Measurements from ENCODE around the gene OAT. TPM values are rescaled to one million over a fixed set of nuclear protein-coding genes. Genes with fewer than 3 reads are reported as not detected.

OAT gene
- total and polyA plus RNA-seq, 2 of the 4 experiments (the other 2 are of a cell fraction) = 110 to 152 TPM

GRCh38 chr10:124460144-124460543, 41.4 kb upstream of the OAT start:
- dilution Hi-C loops (cut with HindIII; ENCODE audit: low sequenced_read_pairs, unreplicated experiment) = no loop called here
- Histone ChIP-seq H4K5ac (ENCODE audit: low read depth, low read length) (no peak overlapping the region), H3K36me3 (ENCODE audit: control insufficient read depth, insufficient read depth, low read length) (no peaks in the 10 kb centered on the region), H3K27me3 (ENCODE audit: control insufficient read depth, insufficient read depth, low read length) (peaks cover 16% of the 10 kb centered on the region), H4K20me1 (ENCODE audit: insufficient read depth, low read length) (no peaks in the 10 kb centered on the region), H3K9ac (ENCODE audit: low read depth, low read length) (no peak overlapping the region), H2BK120ac (ENCODE audit: low read depth, low read length) (no peak overlapping the region), H2AK9ac (replicated peaks; ENCODE audit: low read depth, low read length, poor library complexity) (no peak overlapping the region), H3K4me2 (ENCODE audit: low read depth, low read length) (no peak overlapping the region), H3K4me3 (ENCODE audit: insufficient read depth, low read depth, low read length) (no peak overlapping the region), H2BK15ac (ENCODE audit: low read depth, low read length) (no peak overlapping the region), H3K27ac (ENCODE audit: insufficient read depth, low read length) (no peak overlapping the region), H4K91ac (ENCODE audit: insufficient read depth, low read depth, low read length) (no peak overlapping the region), H3K9me1 (ENCODE audit: insufficient read depth, low read length) (0 out of 2 replicates have a peak, but pooled peaks cover 2% of the 10 kb centered on the region), H2BK5ac (ENCODE audit: low read depth, low read length, poor library complexity, severe bottlenecking) (no peak overlapping the region), H3K14ac (replicated peaks; ENCODE audit: low read depth, low read length) (no peak overlapping the region), H3K18ac (ENCODE audit: low read depth, low read length) (no peak overlapping the region), H3K4me1 (ENCODE audit: control insufficient read depth, insufficient read depth, low read length) (peaks cover 4% of the 10 kb centered on the region), H3K23ac (ENCODE audit: low read depth, low read length) (no peak overlapping the region), H2AFZ (replicated peaks; ENCODE audit: low read length, poor library complexity) (peak overlapping the region; percentile 13), H4K8ac (ENCODE audit: low read depth in 2 of 2, low read length in 2 of 2) (no peak overlapping the region), H3K9me3 (ENCODE audit: control insufficient read depth, insufficient read depth, low read length) (no peaks in the 10 kb centered on the region), H3K56ac (ENCODE audit: extremely low read depth, insufficient read depth, low read length) (no peak overlapping the region), H3K79me1 (ENCODE audit: low read depth in 1 of 2, low read length in 2 of 2) (peaks cover 5% of the 10 kb centered on the region in 2 experiments; a peak in 3 of 4 replicates), H3K4ac (ENCODE audit: low read depth, low read length) (no peak overlapping the region), H2AK5ac (ENCODE audit: low read depth, low read length) (no peak overlapping the region), H2BK20ac (ENCODE audit: low read depth, low read length) (no peak overlapping the region)
- no peak for ATAC-seq (ENCODE audit: low read depth)
- CTCF ChIA-PET = no interaction called here
- POLR2A ChIA-PET (ENCODE audit: unreplicated experiment) = no interaction called here
- in situ Hi-C loops (cut with MboI; ENCODE audit: low sequenced_read_pairs) = no loop called here
- intact Hi-C loops (cut with micrococcal nuclease) = no loop called here
- no TSS peak for BruUV-seq (replicated peaks)
- no peak for TF ChIP-seq USF2 (IDR thresholded peaks at IDR 0.05; ENCODE audit: low read depth, low read length)
- TF ChIP-seq POLR2A (IDR thresholded peaks at IDR 0.05; ENCODE audit: low read depth, low read length) = no peak
- no peak for TF ChIP-seq NFE2L2 (IDR thresholded peaks at IDR 0.05; ENCODE audit: low read depth, low read length)
- no peak for TF ChIP-seq CHD1 (IDR thresholded peaks at IDR 0.05; ENCODE audit: low read depth, low read length)
- TF ChIP-seq MXI1 (IDR thresholded peaks at IDR 0.05; ENCODE audit: borderline replicate concordance, low read depth, low read length) = no peak
- TF ChIP-seq MAFK (IDR thresholded peaks at IDR 0.05; ENCODE audit: low read depth, low read length) = no peak
- TF ChIP-seq SMC3 (IDR thresholded peaks at IDR 0.05; ENCODE audit: low read depth, low read length) = no peak
- no peak for TF ChIP-seq FOS (IDR thresholded peaks at IDR 0.05; ENCODE audit: low read depth, low read length)
- no peak for TF ChIP-seq BHLHE40 (IDR thresholded peaks at IDR 0.05; ENCODE audit: low read depth, low read length)
- no peak for TF ChIP-seq CEBPB (IDR thresholded peaks at IDR 0.05; ENCODE audit: low read depth, low read length)
- no peak for TF ChIP-seq CTCF (conservative IDR thresholded peaks at IDR 0.05; ENCODE audit: low read depth, low read length)
- no peak for TF ChIP-seq RFX5 (IDR thresholded peaks at IDR 0.05; ENCODE audit: low read depth, low read length)
- TF ChIP-seq MAZ (IDR thresholded peaks at IDR 0.05; ENCODE audit: borderline replicate concordance, low read depth, low read length) = no peak
- no peak for TF ChIP-seq RAD21 (IDR thresholded peaks at IDR 0.05; ENCODE audit: low read length)
- TF ChIP-seq ELK1 (IDR thresholded peaks at IDR 0.05; ENCODE audit: borderline replicate concordance, low read depth, low read length) = no peak
- TF ChIP-seq RCOR1 (IDR thresholded peaks at IDR 0.05; ENCODE audit: insufficient replicate concordance, low read length) = no peak
- no peak for DNase-seq
- WGBS, 2 experiments (ENCODE audit: extremely low coverage in 2 of 2, insufficient read length in 1 of 2) = 82% methylated on average over 1 of the region's 5 CpGs; no CpG with 5 or more reads in 1 of the 2 experiments
